ENCODE results near the gene ZBTB20.

Gene ZBTB20

GRCh38 chr3:114756506-114757279 is 390.4 kb downstream of the ZBTB20 start:
- no peak for DNase-seq

GRCh38 chr3:114746502-114746901 is 400.6 kb downstream of the ZBTB20 start:
- DNase-seq, result no peak

GRCh38 chr3:114745322-114746240 is 401.5 kb downstream of the ZBTB20 start:
- no peak for DNase-seq

- DNase-seq, result no peak
Measured at GRCh38 chr3:114743746-114744485, 403.2 kb downstream of the ZBTB20 start.

GRCh38 chr3:114741066-114741465 is 406.0 kb downstream of the ZBTB20 start:
- no peak for DNase-seq

GRCh38 chr3:114739627-114740026 is 407.5 kb downstream of the ZBTB20 start:
- no peak for DNase-seq

- no peak for DNase-seq
Measured at GRCh38 chr3:114732353-114732752, 414.7 kb downstream of the ZBTB20 start.

GRCh38 chr3:114730397-114730796 is 416.7 kb downstream of the ZBTB20 start:
- no peak for DNase-seq

- DNase-seq, result no peak
Measured at GRCh38 chr3:114727373-114727772, 419.7 kb downstream of the ZBTB20 start.

GRCh38 chr3:114725966-114726365 is 421.1 kb downstream of the ZBTB20 start:
- no peak for DNase-seq

GRCh38 chr3:114722530-114722929 is 424.6 kb downstream of the ZBTB20 start:
- DNase-seq, result no peak

GRCh38 chr3:114721864-114722263 is 425.2 kb downstream of the ZBTB20 start:
- DNase-seq, result no peak

GRCh38 chr3:114721209-114721608 is 425.9 kb downstream of the ZBTB20 start:
- DNase-seq, result no peak

GRCh38 chr3:114718898-114719210 is 428.2 kb downstream of the ZBTB20 start:
- DNase-seq, result no peak

GRCh38 chr3:114718071-114718897 is 428.8 kb downstream of the ZBTB20 start:
- DNase-seq, result no peak

GRCh38 chr3:114716916-114717315 is 430.2 kb downstream of the ZBTB20 start:
- no peak for DNase-seq

- no peak for DNase-seq
Measured at GRCh38 chr3:114716126-114716525, 431.0 kb downstream of the ZBTB20 start.

- DNase-seq, result no peak
Measured at GRCh38 chr3:114714957-114715460, 432.1 kb downstream of the ZBTB20 start.

- peak; percentile 59 for DNase-seq
Measured at GRCh38 chr3:114714237-114714636, 432.9 kb downstream of the ZBTB20 start.

- DNase-seq, result no peak
Measured at GRCh38 chr3:114712728-114713492, 434.2 kb downstream of the ZBTB20 start.

GRCh38 chr3:114711321-114711886 is 435.7 kb downstream of the ZBTB20 start:
- DNase-seq, result no peak

All from DMS79 treated with DMSO at 0.1 percent for 48 hours (cell line).